WTC11 (cell line): Measurements from ENCODE around the gene ELAC2. TPM values are rescaled to one million over a fixed set of nuclear protein-coding genes. Genes with fewer than 3 reads are reported as not detected.

Source experiments
- ATAC-seq: fragments of 200-7000 bp; cut with Tn5 transposase; 2 replicates; pipeline ENCODE4 v1.10.0; 2021; ENCODE audit warnings: mild to moderate bottlenecking, moderate library complexity
- CTCF ChIA-PET: fragments of 300-600 bp; sonication (Branson Sonifier 250); formaldehyde crosslinking; loops from one replicate; lab custom pipeline; 2021; ENCODE audit warnings: antibody characterized with exemption; lab: Charles Lee
- POLR2A ChIA-PET: fragments of 350-600 bp; sonication (Branson Sonifier 250); formaldehyde crosslinking; loops from one replicate; lab custom pipeline; 2021; ENCODE audit warnings: antibody characterized with exemption; lab: Charles Lee
- DNase-seq: peaks from one replicate; pipeline ENCODE4 v3.0.0; 2021; ENCODE audit warnings: low spot score
- H3K27ac Mint-ChIP-seq: 2 replicates; pipeline ENCODE4 v1.8.0; 2021; ENCODE audit warnings: mixed read lengths
- H3K27me3 Mint-ChIP-seq: 2 replicates; pipeline ENCODE4 v1.8.0; 2021; ENCODE audit warnings: low read depth, mild to moderate bottlenecking, moderate library complexity, mixed read lengths
- H3K36me3 Mint-ChIP-seq: 2 replicates; pipeline ENCODE4 v1.8.0; 2021; ENCODE audit warnings: mixed read lengths
- H3K4me1 Mint-ChIP-seq: 2 replicates; pipeline ENCODE4 v1.8.0; 2022; ENCODE audit warnings: mixed read lengths
- H3K4me3 Mint-ChIP-seq: 2 replicates; pipeline ENCODE4 v1.8.0; 2021; ENCODE audit warnings: mild to moderate bottlenecking, moderate library complexity, mixed read lengths
- H3K9me3 Mint-ChIP-seq: 2 replicates; pipeline ENCODE4 v1.8.0; 2021; ENCODE audit warnings: mixed read lengths
- CBFB ChIP-seq: sonication (generic); formaldehyde crosslinking; IDR thresholded peaks from 2 replicates; pipeline ENCODE4 v1.8.1; 2022; ENCODE audit warnings: mild to moderate bottlenecking, low read depth, missing genetic modification reagents
- CREB1 ChIP-seq: sonication (generic); formaldehyde crosslinking; IDR thresholded peaks from 2 replicates; pipeline ENCODE4 v1.8.0; 2023; ENCODE audit warnings: mild to moderate bottlenecking, missing genetic modification reagents
- GABPB1 ChIP-seq: sonication (generic); formaldehyde crosslinking; IDR thresholded peaks from 2 replicates; pipeline ENCODE4 v1.8.1; 2023; ENCODE audit warnings: mild to moderate bottlenecking, missing genetic modification reagents
- IRF1 ChIP-seq: sonication (generic); formaldehyde crosslinking; IDR thresholded peaks from 2 replicates; pipeline ENCODE4 v1.8.0; 2023; ENCODE audit warnings: missing genetic modification reagents
- MAX ChIP-seq: sonication (generic); formaldehyde crosslinking; IDR thresholded peaks from 2 replicates; pipeline ENCODE4 v1.8.0; 2022; ENCODE audit warnings: mild to moderate bottlenecking, missing genetic modification reagents
- MXD4 ChIP-seq: fragments of 250-450 bp; sonication (Bioruptor Pico); IDR thresholded peaks from 2 replicates; pipeline ENCODE4 v1.8.0; 2021; ENCODE audit warnings: mild to moderate bottlenecking, moderate library complexity, borderline replicate concordance
- MYBL2 ChIP-seq: sonication (generic); formaldehyde crosslinking; IDR thresholded peaks from 2 replicates; pipeline ENCODE4 v1.8.1; 2023; ENCODE audit warnings: mild to moderate bottlenecking, moderate library complexity, missing genetic modification reagents
- TP53 ChIP-seq: sonication (generic); formaldehyde crosslinking; IDR thresholded peaks from 2 replicates; pipeline ENCODE4 v1.8.1; 2023; ENCODE audit warnings: mild to moderate bottlenecking, missing genetic modification reagents
- ZNF121 ChIP-seq: sonication (generic); formaldehyde crosslinking; IDR thresholded peaks from 2 replicates; pipeline ENCODE4 v1.8.0; 2023; ENCODE audit warnings: missing genetic modification reagents
- ZNF423 ChIP-seq: fragments of 250-450 bp; sonication (Bioruptor Pico); IDR thresholded peaks from 2 replicates; pipeline ENCODE4 v2.1.2; 2022; ENCODE audit warnings: mild to moderate bottlenecking, moderate library complexity
- ZNF671 ChIP-seq: fragments of 250-450 bp; sonication (Bioruptor Pico); IDR thresholded peaks from 2 replicates; pipeline ENCODE4 v1.8.0; 2021; ENCODE audit warnings: mild to moderate bottlenecking
- total RNA-seq: library from RNA; stranded (reverse); gene quantifications from 3 replicates; pipeline ENCODE4 v1.2.3, GENCODE V29; 2021
- TF ChIP-seq, protein P1 (sequence below): fragments of 250-450 bp; sonication (Bioruptor Pico); IDR thresholded peaks from 2 replicates; pipeline ENCODE4 v1.8.0; 2021; ENCODE audit warnings: mild to moderate bottlenecking
- TF ChIP-seq, protein P2 (sequence below): sonication (generic); formaldehyde crosslinking; IDR thresholded peaks from 2 replicates; pipeline ENCODE4 v1.8.0; 2022; ENCODE audit warnings: mild to moderate bottlenecking, missing genetic modification reagents
- TF ChIP-seq, protein P3 (sequence below): sonication (generic); formaldehyde crosslinking; IDR thresholded peaks from 2 replicates; pipeline ENCODE4 v1.8.0; 2023; ENCODE audit warnings: mild to moderate bottlenecking, missing genetic modification reagents

ELAC2 gene
- total RNA-seq, 1 experiment from 2014 or later, result 86.9 TPM

DNA sequence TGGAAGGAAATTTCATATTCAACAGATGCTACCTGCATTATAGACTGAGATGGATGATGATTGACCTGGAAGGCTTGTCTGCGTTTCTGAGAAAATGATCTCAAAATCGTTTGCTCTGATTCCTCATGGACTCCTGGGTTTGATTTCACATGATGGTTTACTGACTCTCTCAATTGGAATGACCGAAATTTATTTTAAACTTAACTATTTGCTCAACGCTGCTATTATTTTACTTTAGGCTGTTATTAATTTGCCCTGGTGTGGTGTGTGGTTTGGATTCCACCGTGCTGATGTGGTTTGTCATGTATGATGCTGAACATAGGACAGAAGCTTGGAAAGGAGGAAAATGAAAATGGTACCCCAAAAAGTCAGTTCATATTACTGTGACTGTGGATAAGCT lies 37.3 kb upstream of the ELAC2 start (continued):
- TF ChIP-seq, protein P1, sequence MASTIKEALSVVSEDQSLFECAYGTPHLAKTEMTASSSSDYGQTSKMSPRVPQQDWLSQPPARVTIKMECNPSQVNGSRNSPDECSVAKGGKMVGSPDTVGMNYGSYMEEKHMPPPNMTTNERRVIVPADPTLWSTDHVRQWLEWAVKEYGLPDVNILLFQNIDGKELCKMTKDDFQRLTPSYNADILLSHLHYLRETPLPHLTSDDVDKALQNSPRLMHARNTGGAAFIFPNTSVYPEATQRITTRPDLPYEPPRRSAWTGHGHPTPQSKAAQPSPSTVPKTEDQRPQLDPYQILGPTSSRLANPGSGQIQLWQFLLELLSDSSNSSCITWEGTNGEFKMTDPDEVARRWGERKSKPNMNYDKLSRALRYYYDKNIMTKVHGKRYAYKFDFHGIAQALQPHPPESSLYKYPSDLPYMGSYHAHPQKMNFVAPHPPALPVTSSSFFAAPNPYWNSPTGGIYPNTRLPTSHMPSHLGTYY (CRISPR knock-in tag), result no peak
- TF ChIP-seq MAX (CRISPR knock-in tag), result no peak
- TF ChIP-seq, protein P2, sequence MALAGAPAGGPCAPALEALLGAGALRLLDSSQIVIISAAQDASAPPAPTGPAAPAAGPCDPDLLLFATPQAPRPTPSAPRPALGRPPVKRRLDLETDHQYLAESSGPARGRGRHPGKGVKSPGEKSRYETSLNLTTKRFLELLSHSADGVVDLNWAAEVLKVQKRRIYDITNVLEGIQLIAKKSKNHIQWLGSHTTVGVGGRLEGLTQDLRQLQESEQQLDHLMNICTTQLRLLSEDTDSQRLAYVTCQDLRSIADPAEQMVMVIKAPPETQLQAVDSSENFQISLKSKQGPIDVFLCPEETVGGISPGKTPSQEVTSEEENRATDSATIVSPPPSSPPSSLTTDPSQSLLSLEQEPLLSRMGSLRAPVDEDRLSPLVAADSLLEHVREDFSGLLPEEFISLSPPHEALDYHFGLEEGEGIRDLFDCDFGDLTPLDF, result no peak

- Mint-ChIP-seq H3K27me3 (no peaks in the 10 kb centered on the region), H3K36me3 (no peaks in the 10 kb centered on the region), H3K9me3 (peaks cover 7% of the 10 kb centered on the region; the same call in 1 of the 2 replicates), H3K4me3 (no peak overlapping the region), H3K4me1 (no peaks in the 10 kb centered on the region), H3K27ac (no peak overlapping the region)
- ChIA-PET POLR2A (no interaction called here), CTCF (interaction anchor here (1.9 kb wide), 1 partner anchor 24 kb away, joined by 4 read pairs; no protein-coding TSS in a partner anchor)
- no peak for DNase-seq
- no peak for ATAC-seq
- no peak for TF ChIP-seq ZNF423
- TF ChIP-seq MXD4 (CRISPR knock-in tag), result no peak
- TF ChIP-seq, protein P1 (CRISPR knock-in tag), result no peak
- TF ChIP-seq CREB1 (CRISPR knock-in tag), result no peak
- no peak for TF ChIP-seq ZNF671
- TF ChIP-seq ZNF121 (CRISPR knock-in tag), result no peak
- no peak for TF ChIP-seq MYBL2 (CRISPR knock-in tag)
- TF ChIP-seq TP53 (CRISPR knock-in tag), result no peak
- no peak for TF ChIP-seq CBFB (CRISPR knock-in tag)
- TF ChIP-seq GABPB1 (CRISPR knock-in tag), result no peak
- TF ChIP-seq, protein P3, sequence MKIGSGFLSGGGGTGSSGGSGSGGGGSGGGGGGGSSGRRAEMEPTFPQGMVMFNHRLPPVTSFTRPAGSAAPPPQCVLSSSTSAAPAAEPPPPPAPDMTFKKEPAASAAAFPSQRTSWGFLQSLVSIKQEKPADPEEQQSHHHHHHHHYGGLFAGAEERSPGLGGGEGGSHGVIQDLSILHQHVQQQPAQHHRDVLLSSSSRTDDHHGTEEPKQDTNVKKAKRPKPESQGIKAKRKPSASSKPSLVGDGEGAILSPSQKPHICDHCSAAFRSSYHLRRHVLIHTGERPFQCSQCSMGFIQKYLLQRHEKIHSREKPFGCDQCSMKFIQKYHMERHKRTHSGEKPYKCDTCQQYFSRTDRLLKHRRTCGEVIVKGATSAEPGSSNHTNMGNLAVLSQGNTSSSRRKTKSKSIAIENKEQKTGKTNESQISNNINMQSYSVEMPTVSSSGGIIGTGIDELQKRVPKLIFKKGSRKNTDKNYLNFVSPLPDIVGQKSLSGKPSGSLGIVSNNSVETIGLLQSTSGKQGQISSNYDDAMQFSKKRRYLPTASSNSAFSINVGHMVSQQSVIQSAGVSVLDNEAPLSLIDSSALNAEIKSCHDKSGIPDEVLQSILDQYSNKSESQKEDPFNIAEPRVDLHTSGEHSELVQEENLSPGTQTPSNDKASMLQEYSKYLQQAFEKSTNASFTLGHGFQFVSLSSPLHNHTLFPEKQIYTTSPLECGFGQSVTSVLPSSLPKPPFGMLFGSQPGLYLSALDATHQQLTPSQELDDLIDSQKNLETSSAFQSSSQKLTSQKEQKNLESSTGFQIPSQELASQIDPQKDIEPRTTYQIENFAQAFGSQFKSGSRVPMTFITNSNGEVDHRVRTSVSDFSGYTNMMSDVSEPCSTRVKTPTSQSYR (CRISPR knock-in tag), result no peak
- no peak for TF ChIP-seq IRF1 (CRISPR knock-in tag)
Observed at GRCh38 chr17:13054666-13055065, 36.8 kb upstream of the ELAC2 start.

GRCh38 chr17:13051915-13052314 lies 34.1 kb upstream of the ELAC2 start:
- H3K36me3 Mint-ChIP-seq, result no peaks in the 10 kb centered on the region
- POLR2A ChIA-PET, result no interaction called here
- CTCF ChIA-PET, result interaction anchor here (0.9 kb wide), 1 partner anchor 21 kb away, joined by 6 read pairs; no protein-coding TSS in a partner anchor
- no peak overlapping the region for H3K4me3 Mint-ChIP-seq
- H3K27ac Mint-ChIP-seq, result no peak overlapping the region
- H3K9me3 Mint-ChIP-seq, result 0 out of 2 replicates have a peak, but pooled peaks cover 4% of the 10 kb centered on the region
- ATAC-seq (no peak), DNase-seq (no peak)
- no peak for TF ChIP-seq MAX (CRISPR knock-in tag)
- H3K27me3 Mint-ChIP-seq, result no peaks in the 10 kb centered on the region
- H3K4me1 Mint-ChIP-seq, result no peaks in the 10 kb centered on the region
